HS-5 (cell line): ENCODE measurements around the gene NT5M.

Experiments used
- DNase-seq: peaks from one replicate; pipeline ENCODE4 v3.0.0-alpha.2; 2012; ENCODE audit warnings: low read depth

The NT5M gene

DNA sequence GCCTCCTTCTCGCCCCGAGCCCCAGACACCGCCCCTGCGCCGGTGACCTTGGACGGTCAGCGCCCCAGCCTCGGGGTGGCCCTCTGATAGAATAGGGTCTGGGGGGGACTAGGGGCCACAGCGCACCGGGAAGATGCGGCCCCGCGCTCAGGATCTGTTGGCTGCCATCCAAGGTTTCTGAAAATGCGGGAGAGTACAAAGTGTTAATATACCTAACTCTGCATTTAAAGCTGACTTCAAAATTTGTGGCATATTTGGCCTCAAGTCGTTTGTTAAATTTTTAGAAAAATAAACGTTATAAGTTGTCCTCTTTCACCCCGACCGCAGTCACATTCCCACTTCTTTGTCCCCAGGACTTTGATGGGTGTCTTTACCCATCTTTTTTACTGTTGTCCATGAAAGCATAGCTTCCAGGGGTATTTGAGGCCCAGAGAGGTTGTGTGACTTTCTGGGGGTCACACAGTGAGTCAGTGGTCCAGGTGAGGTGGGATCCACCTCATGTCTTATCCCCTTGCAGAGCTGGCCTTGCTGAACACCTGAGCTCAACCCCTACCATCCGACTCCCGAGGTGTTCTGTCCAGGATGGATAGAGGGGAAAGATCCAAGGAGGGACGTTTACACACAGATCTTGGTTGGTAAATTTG lies 796 bp downstream of the NT5M start:
- no peak for DNase-seq

DNA sequence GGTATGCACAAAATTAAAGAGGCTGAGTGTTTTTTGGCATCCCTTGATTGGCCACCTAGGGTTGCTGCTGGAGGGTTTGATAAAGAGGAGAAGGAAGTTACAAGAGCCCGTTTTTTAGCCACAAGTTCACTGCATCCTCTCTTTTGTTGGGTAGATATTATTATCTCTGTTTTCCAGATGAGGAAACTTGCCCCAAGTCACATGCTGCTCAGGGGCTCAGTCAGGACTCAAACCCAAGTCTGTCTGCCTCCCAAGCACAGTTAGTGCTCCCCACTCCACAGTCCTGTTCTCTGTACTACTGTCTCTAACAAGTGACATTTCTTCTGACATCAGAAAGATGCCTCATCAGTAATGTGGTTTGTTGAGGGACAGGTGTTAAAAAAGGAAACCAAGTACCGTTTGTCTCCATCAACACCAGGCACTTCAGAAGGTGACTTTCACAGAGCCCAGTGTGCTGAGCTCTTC lies 1.4 kb downstream of the NT5M start:
- DNase-seq = no peak

DNA sequence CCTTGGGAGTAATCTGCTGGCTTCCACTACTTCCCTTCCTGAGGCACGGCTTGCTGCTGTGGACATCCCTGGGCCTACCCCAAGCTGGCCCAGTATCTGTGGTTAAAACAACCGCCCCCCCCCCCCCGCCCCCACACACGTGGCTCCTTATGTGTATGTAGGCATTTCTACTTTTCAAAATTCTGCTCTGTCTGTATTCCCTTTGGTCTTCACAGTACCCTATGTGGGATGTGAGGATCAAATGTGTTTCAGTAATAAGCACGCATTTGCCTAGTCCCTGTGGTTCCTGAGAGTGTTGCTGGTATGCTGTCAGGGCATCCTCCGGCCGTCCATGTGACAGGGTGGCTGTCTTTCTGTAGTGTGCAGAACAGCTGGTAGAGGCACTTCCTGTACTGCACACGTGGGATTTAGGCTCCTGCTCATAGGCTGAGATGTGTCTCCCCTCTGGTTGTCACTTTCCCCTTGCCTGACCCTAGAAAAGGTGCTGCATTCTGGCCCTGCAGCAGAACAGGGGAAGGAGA lies 2.2 kb downstream of the NT5M start:
- no peak for DNase-seq

DNA sequence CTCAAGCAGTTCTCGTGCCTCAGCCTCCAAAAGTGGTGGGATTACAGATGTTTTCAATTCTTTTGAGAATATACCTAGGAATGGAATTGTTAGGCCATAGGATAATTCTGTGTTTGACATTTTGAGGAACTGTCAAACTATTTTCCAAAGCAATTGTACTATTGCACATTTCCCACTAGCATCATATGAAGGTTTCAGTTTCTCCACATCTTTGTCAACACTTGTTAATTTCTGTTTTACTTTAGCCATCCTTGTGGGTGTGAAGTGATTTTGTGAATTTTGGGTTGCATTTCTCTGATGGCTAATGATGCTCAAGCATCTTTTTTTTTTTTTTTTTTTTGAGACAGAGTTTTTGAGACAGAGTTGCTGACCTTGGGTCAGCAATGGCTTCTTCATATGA lies 6.2 kb downstream of the NT5M start:
- no peak for DNase-seq

DNA sequence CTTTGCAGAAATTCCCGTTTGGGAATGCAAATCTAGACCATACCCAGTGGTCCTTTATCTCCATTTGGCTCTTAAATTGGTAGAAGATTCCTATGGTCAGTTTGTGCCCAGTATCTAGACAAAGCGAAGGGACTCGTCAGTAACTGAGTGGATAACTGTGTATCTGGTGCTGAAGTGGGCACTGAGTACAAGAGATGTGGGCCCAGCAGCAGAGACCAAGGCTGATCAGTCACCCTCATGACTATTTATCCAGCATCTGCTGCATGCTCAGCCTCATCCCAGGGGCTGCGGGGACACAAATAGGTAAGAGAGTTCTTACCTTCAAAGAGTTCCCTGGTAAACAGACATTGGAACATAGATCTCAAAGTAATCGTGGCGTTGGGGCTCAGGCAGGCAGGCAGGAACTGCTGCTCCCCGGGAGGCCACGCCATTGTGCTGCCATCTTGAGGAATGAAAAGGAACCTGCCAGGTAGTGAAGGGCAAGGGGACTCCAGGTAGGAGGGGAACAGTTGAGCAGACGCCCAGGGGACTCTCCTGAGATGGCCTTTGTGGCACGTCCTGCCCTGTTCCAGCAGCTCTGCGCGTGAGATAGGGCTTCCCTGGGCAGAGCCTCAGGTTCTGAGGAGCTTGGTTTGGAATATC lies 10.3 kb downstream of the NT5M start:
- DNase-seq = no peak

DNA sequence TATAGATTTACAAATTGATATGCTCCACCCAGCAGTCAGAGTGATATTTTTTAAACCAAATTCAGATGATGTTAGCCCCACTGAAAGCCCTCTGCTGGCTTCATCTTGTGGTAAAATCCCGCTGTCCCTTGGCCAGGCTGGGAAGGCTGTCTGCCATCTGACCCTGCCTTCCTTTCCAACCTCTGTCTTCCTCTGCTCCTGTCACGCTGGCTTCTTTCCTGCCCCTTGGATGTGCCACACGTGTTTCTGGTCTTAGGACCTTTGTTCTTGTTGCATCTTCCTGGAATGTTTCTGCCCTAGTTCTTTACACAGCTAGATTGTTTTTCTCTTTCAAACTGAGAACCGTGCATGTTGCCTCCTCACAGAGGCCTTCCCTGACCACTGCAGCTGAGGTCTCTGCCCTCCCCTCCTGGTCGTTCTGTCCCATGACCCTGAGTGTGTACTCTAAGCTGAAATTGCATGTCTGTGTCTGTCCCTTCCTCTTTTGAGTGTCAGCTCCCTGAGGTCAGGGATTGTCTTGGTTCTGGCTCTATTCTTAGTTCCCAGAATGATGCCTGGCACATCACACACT lies 11.4 kb downstream of the NT5M start:
- no peak for DNase-seq

DNA sequence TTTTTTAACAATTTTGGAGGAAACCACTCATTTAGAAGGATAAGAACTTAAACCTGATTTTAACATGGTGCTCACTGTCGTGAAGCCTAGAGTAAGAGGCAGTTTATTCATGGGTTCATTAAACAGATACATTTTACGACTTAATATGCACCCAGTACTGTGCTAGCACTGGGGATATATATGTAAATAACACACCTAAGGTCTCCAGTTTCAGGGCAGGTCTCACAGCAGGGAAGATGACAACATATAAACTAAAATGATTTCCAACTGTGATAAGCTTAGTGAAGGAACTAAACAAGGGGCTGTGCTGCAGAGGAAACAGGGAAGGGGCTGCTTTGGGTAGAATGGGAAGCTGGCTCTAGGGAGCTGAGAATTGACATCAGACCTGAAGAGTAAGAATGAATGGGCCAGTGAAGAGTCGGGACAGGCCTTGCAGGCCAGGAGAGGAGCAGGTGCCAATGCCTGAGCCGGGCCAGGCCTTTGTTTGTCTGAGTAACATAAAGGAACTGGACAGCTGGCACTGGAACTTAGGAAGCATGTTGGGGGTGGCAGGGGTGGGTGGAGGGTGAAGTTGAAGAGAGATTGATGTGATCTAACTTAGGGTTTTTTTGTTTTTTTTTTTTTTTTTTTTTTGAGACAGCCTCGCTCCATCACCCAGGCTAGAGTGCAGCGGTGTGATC lies 12.1 kb downstream of the NT5M start:
- DNase-seq = no peak

DNA sequence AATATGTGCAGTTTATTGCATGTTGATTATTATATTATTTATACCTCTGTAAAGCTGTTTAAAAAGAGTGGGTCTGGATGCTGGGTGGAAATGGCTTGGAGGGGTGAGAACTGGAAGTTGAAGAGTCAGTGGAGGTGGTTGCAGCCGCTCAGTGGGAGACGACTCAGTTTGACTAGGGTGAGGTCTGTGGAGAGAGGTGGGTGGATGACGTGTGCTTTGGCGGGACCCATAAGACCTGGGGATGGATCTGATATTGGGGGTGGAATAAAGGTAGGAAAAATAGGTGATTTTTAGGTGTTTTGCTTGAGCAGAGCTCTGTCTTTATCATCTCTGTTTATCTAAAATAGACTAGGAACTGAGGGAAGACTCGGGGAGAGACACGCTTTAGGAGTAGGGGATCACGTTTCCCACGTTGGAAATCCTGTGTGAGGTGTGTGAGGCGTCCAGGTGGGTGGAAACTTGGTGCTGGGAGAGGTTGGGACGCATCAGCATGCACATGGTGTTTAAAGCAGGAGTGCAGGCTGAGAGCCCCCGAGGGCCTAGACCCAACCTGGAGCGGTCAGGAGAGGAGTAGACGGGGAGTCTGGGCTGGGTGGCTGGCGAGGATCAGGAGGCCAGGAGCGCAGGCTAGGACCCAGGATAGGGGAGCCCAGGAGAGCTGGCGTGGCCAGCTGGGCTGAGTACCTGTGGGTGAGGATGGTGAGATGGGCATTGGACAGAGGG lies 17.2 kb downstream of the NT5M start:
- no peak for DNase-seq

DNA sequence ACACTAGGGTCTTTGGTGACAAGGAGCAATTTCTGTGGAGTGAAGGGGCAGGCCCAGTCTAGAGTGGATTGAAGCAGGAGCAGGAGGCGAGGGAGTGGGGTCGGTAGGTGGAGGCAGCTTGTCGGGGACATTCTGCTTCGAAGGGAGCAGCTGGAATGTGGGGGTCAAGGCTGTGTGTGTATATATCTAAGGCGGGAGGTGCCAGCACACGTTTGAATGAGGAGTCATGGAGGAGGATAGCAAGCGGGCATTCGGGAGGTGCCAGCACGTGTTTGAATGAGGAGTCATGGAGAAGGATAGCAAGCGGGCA lies 17.7 kb downstream of the NT5M start:
- DNase-seq = no peak

DNA sequence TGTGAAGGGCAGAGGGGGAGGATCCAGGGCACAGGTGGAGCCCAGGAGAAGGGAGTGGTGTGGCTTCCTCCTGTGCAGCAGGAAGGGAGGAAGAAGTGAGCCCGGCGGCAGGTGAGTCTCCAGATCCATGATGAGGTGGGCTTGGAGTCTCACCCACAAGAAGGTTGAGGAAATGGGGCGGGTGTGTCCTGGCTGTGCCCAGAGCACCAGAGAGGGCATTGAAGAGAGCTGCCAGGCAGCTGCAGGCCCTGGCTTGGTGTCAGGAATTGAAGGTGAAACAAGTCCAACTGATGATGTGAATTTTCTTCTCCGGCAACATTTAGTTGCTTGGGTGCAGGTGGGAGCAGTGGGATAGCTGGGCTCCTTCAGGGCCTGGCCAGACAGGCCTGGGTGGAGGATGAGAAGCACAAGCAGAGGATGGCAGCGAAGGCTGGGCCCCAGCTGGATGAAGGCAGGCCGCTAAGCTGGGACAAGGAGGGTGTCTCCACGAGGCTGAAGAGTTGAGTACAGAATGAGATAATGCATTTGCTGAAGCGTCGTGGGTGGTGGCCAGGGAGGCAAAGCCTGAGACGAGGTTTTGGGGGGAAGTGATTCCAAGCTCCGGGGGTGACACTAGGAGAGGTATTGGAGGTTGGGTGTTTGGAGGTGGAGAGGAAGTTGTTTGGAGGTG lies 18.3 kb downstream of the NT5M start:
- no peak for DNase-seq

DNA sequence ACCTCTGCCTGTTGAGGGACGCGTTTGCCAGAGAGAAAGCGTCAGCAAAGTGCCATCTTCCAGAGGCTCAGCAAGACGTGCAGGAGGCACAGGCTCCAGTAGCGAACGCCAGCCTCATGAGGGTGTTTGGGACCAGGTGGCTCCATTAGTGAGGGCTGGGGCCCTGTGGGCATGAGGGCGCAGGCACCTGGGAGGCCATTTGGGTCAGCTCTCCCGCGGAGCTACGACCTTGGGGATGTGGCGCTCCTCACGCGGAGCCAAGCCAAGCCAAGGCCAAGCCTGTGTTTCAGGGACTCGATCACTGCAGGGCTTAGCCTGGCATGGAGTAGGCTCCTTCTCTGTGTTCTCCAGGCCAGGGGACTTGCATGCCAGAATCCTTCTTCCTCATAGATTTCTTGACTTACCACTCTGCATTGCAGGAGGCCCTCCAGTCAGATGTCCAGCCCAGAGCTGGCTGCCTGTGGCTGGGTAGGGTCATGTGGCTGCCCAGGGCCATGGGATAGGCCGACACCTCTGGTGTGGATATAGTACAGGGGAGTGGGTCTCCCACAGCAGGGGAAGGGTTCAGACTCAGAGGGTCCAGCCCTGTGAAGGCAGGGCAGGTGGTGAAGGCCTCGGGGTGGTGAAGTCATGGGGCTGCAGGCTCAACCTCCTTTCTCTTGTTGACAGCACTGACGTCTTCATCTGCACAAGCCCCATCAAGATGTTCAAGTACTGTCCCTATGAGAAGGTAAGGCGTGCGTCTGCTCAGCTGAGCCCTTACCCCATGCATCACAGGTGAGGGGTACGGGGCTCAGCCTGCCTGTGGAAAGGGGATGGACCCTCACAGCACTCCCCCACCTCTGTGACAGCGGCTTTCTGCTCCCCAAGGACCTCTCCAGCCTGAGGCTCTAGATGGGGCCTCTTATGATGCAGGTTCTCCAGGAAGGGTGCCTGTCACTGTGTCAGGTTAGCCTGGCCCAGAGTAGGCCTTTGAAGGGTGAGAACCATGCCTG lies 19.6 kb downstream of the NT5M start:
- DNase-seq = no peak

DNA sequence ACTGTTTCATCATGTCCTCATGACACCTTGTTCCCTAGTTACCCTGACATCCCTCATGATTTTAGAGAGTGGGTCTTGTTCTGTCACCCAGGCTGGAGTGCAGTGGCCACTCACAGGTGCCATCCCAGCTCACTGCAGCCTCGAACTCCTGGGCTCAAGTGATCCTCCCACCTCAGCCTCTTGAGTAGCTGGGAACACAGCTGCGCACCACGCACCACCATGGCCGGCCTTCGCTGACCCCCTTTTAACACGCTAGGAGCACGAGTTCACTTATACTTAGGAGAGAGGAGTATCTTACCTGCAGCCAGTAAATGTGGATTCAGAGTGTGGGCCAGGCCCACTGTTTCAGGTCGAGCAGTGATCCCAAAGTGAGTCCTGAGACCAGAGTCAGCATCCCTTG lies 21.4 kb downstream of the NT5M start:
- DNase-seq = no peak

DNA sequence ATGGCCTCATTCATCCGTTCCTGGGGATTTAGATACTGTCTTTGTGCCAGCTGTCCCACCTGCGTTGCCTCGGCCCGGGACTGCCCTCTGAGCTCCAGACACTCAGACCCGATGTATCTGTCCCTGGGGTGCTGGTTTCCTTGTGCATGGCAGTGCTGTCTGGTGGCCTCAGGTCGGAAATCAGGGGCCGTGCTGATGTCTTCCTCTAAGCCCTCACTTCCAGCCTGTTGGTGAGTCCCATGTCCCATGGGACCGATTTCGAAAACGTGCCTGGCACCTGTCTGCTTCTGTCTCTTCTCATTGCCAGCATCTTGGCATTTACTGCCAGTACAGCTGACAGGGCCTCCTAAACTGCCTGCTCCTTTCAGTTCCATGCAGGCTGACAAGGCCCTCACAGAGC lies 22.1 kb downstream of the NT5M start:
- DNase-seq = no peak

DNA sequence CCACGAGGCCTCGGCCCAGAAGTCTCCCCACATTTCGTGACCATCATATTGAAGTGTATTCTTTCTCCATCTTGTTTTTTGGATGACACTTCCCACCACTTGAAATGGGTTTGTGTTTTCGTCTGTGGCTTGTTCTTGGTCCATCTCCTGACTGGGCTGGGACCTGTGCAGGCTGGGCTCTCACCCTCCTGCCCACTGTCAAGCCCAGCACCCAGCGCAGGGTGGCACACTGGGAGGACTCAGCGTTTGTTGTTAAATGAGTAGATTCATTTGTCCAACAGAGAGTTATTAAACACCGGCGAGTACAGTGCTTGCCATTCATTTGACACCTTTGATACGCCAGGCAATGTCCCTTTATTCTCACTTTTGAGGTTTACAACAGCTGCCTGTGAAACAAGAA lies 22.6 kb downstream of the NT5M start:
- DNase-seq = no peak

DNA sequence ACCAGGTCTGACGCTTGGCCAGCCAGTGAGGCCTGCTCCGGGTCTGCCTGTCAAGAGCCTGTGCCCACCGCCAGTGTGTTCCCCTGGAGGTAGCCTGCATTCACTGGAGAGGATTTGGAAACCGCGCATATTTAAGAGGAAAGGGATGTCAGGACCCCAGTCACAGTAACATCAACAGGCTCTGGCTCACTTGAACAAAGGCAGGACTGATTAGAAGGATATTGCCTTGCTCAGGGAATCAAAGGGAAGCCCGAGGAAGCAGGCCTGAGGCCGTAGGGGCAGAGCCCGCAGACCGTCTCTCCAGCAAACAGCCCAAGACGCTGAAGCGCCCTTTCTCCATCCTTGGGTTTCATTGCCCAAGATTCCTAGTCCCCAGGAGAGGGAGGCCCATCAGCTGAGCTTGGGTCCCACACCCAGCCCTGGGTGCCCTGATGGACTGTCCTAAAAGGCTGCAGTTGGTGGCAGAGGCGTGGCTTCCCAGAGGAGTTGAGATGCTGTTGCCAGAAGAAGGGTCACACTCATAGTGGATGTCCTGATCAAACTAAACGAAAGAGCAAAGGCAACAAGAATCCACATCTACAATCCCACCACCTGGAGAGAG lies 23.2 kb downstream of the NT5M start:
- DNase-seq = no peak

DNA sequence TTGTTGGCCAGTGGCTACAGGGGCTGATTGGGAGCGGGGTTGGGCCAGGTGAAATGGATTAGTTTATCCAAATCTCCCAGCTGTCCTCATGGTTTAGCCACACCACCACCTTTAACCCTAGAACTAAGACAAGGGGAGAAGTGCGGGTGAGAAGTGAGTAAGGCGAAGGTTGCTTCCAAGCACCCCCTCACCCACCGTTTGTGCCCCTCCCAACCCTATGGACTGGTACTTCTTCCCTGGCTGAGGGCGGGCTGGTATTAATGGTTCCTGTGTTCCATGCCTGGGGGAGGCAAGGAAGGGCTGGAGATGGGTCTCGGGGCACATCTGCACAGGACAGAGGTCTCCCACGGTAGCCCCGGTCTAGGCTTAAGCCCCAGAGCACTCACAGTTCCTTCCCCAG lies 25.1 kb downstream of the NT5M start:
- no peak for DNase-seq

DNA sequence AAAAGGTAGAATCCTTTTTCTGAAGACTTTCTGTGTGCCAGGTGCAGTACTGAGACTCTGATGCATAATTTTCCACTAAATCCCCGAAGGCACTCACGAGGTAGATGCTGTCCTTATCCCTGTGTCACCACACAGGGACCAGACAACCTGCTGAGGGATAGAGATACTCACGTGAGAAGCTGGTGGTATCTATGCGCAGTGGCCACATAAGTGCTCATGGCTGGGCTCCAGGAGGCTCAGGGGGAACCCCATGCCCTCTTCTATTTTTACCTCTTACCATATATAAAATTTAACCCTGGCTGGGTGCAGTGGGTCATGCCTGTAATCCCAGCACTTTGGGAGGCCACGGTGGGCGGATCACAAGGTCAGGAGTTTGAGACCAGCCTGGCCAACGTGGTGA lies 38.3 kb downstream of the NT5M start:
- DNase-seq = no peak

DNA sequence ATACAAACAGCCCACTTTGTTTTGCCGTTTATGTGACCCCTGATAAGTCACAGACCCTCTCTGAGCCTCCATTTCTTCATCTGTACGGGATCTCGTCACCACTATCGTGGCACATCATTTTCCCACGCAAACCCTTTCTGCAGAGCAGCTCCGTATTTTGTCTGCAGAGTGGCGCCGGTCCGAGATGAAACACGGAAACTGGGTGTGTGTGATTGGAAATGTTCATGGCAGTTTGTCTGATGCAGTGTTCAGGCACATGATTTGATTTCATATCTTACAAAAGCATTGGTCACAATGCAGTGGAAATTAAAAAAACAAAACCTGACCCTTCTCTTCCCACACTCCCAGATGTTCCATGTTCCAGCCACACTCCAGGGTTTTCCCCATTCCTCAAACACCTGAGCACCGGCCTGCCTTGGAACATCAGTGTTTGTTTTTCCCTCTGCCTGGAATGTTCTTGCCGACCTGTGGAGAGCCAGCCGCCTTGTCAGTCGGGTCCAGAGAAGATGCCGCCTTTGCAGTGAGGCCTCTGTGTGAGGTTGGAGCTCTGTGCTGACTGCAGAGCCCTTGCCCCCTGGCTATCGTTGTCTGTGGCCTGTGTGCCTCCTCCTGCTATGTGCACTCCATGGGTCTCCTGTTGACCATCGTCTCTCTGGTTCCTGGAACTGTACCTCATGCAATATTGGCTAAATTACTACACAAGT lies 39.2 kb downstream of the NT5M start:
- DNase-seq = no peak

DNA sequence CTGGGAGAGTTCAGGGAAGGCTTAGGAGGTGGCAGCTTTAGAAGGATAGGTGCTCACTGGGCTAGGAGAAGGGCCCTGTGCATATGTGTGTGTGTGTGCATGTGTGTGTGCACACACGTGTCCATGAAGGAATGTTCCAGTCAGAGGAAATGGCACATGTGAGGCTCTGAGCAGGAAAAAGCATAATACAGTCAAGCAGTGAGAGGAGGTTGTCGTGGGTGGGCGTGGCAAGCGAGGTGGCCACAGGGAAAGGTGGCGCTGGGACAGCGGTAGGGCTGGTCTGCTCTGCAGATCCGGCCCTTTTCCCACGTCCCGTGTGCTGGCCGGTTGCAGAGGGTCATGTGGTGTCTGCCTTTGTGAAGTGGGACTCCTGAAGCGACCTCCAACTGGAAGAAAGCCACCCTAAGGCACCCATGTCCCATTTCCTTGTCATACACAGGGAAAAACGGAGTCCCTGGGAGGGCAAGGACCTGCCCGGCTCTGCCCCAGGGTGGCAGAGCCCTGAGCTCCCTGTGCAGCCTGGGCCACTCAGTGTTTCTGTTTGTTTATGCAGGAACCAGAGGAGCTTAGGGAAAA lies 40.1 kb downstream of the NT5M start:
- DNase-seq = no peak
